GM23248 (cell line): ENCODE measurements around the gene PIGT. TPM values are rescaled to one million over a fixed set of nuclear protein-coding genes. Genes with fewer than 3 reads are reported as not detected.

Source experiments
- DNase-seq: peaks from one replicate; pipeline ENCODE4 v3.0.0-alpha.2; 2015
- H2AFZ ChIP-seq: fragments of 200-600 bp; sonication (generic); 2 replicates; pipeline ENCODE4 v1.6.1; 2016; ENCODE audit warnings: antibody characterized with exemption
- H3F3A ChIP-seq: fragments of 200-600 bp; sonication (generic); 2 replicates; pipeline ENCODE4 v1.6.1; 2016; ENCODE audit warnings: mild to moderate bottlenecking, antibody characterized with exemption, mixed run types; ENCODE audit not compliant: insufficient read depth
- H3K27ac ChIP-seq: fragments of 200-600 bp; sonication (generic); 2 replicates; pipeline ENCODE4 v1.5.1; 2016; ENCODE audit warnings: mild to moderate bottlenecking
- H3K27me3 ChIP-seq: fragments of 200-600 bp; sonication (generic); replicated peaks from 2 replicates; pipeline ENCODE4 v1.6.1; 2016; ENCODE audit warnings: mild to moderate bottlenecking; ENCODE audit not compliant: insufficient read depth
- H3K36me3 ChIP-seq: fragments of 200-600 bp; sonication (generic); 2 replicates; pipeline ENCODE4 v1.6.1; 2016; ENCODE audit warnings: low read depth, mild to moderate bottlenecking
- H3K4me1 ChIP-seq: fragments of 200-600 bp; sonication (generic); 2 replicates; pipeline ENCODE4 v1.6.1; 2016; ENCODE audit warnings: mild to moderate bottlenecking; ENCODE audit not compliant: insufficient read depth
- H3K4me2 ChIP-seq: fragments of 200-600 bp; sonication (generic); one replicate; pipeline ENCODE4 v1.6.1; 2016; ENCODE audit warnings: mild to moderate bottlenecking; ENCODE audit not compliant: unreplicated experiment
- H3K4me3 ChIP-seq: fragments of 200-600 bp; sonication (generic); 2 replicates; pipeline ENCODE4 v1.5.1; 2016; ENCODE audit warnings: mild to moderate bottlenecking
- H3K79me2 ChIP-seq: fragments of 200-600 bp; sonication (generic); 2 replicates; pipeline ENCODE4 v1.6.1; 2016; ENCODE audit warnings: mild to moderate bottlenecking; ENCODE audit not compliant: insufficient read depth
- H3K9ac ChIP-seq: fragments of 200-600 bp; sonication (generic); 2 replicates; pipeline ENCODE4 v1.6.1; 2016; ENCODE audit warnings: mild to moderate bottlenecking
- H3K9me2 ChIP-seq: fragments of 200-600 bp; sonication (generic); 2 replicates; pipeline ENCODE4 v1.6.1; 2016; ENCODE audit warnings: mixed run types, mild to moderate bottlenecking, moderate library complexity; ENCODE audit not compliant: insufficient read depth
- H3K9me3 ChIP-seq: fragments of 200-600 bp; sonication (generic); one replicate; pipeline ENCODE4 v1.6.1; 2017; ENCODE audit warnings: low read depth
- H4K20me1 ChIP-seq: fragments of 200-600 bp; sonication (generic); 2 replicates; pipeline ENCODE4 v1.6.0; 2016; ENCODE audit not compliant: insufficient read depth
- EZH2 ChIP-seq: fragments of 200-600 bp; sonication (generic); IDR thresholded peaks from 2 replicates; pipeline ENCODE4 v1.6.1; 2018; ENCODE audit warnings: antibody characterized with exemption, mild to moderate bottlenecking; ENCODE audit not compliant: insufficient read depth, poor library complexity, severe bottlenecking
- EZH2phosphoT487 ChIP-seq: fragments of 200-600 bp; sonication (generic); IDR thresholded peaks from 2 replicates; pipeline ENCODE4 v1.6.1; 2018; ENCODE audit warnings: antibody characterized with exemption, moderate library complexity, mild to moderate bottlenecking, low read depth; ENCODE audit not compliant: insufficient read depth
- WGBS, 2 experiments: methylation state at CpG; one replicate each; pipeline ENCODE4 v1.1.6; 2015 to 2017; ENCODE audit warnings: low lambda C conversion rate in 2 of 2, low coverage in 1 of 2; ENCODE audit errors: missing lambda C conversion rate in 2 of 2; 5-methylcytosine and 5-hydroxymethylcytosine counted together
- in situ Hi-C: fragments of 300-500 bp; cut with MboI; formaldehyde crosslinking; loops from 2 replicates; pipeline ENCODE4 v1.15.0; 2020
- polyA plus RNA-seq: library from polyadenylated mRNA; unstranded; fragments of >200 nt; fragmentation: Nextera tagmentation; extraction: Ambion mirVana; gene quantifications from 2 replicates; pipeline ENCODE4 v1.2.1, GENCODE V29; 2016
- total RNA-seq: library from RNA; depleted of rRNA; stranded (reverse); fragments of >200 nt; shearing (Covaris generic); gene quantifications from 2 replicates; pipeline ENCODE4 v1.2.3, GENCODE V29; 2014

The PIGT gene
- total and polyA plus RNA-seq, 2 experiments from 2014 or later, result 138 to 190 TPM

DNA sequence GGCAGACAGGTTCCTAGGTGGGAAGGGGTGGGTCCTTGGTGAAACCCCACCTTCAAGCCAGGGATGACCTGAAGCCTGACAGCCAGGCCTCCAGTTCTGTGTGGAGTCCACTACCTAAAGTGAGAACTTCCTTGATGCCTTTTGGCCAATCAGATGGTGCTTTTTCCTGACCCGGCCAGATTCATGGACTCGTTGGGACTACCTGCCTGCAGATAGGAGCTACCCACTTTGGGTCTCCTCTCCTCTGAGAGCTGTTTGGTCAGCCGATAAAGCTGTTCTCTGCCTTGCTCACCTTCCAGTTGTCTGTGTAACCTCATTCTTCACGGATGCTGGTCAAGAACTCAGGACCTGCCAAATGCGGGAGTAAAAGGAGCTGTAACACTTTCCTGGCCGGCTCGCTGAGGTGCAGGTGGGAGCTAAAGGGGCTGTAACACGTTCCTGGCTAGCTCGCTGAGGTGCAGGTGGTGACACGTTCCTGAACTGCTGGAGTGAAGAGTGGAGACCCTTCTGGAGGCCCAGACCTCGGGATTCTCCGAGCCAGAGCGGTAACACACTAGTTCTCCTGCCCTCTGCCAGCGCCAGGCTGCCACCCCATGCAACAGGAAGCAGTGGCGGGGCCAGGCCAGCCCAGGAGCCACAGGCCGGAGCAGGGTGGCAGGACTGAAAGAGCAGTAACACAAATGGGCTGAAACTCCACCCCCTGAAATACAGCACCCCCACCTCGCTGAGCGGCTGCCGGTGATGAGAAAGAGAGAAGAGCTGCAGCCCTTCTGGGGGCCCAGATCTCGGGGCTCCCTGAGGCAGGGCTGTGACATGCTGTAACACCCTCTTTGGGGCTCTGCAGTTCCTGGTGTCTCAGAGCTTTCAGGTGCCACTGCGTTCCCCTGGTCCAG, 21.5 kb upstream of the PIGT start:
- Histone ChIP-seq H3K36me3 (no peaks in the 10 kb centered on the region), H3K4me3 (no peak overlapping the region), H3K27me3 (no peaks in the 10 kb centered on the region), H3K79me2 (no peaks in the 10 kb centered on the region), H3K4me1 (no peaks in the 10 kb centered on the region), H4K20me1 (no peaks in the 10 kb centered on the region), H3K27ac (no peak overlapping the region), H3K9me2 (no peaks in the 10 kb centered on the region), H2AFZ (no peak overlapping the region), H3K9me3 (no peaks in the 10 kb centered on the region), H3F3A (no peaks in the 10 kb centered on the region), H3K4me2 (no peak overlapping the region), H3K9ac (no peak overlapping the region)
- TF ChIP-seq EZH2 (no peak), EZH2phosphoT487 (no peak)
- 75 to 81% methylated on average over 21 of the region's 21 CpGs for WGBS, 2 experiments
- no peak for DNase-seq
- in situ Hi-C loops, result no loop called here

DNA sequence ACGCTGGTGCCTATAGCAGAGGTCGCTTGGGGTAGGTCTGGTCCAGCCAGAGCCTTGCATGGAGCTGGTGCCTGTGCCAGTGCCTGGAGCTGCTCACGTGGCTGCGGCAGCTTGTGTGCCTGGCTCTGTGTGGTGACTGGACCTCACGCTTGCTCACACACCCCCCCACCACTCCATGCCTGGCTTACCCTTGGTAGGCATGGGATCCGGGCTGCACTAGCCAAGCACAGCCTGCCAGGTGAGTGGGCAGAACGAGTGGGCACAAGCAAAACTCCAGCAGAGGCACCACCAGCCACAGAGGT, 20.9 kb upstream of the PIGT start:
- Histone ChIP-seq H3K36me3 (no peaks in the 10 kb centered on the region), H3K9me2 (no peaks in the 10 kb centered on the region), H3K9me3 (no peaks in the 10 kb centered on the region), H3F3A (no peaks in the 10 kb centered on the region), H3K9ac (no peak overlapping the region), H3K79me2 (no peaks in the 10 kb centered on the region), H3K4me2 (no peak overlapping the region), H3K27ac (no peak overlapping the region), H4K20me1 (no peaks in the 10 kb centered on the region), H2AFZ (no peak overlapping the region), H3K4me1 (no peaks in the 10 kb centered on the region), H3K27me3 (no peaks in the 10 kb centered on the region), H3K4me3 (no peak overlapping the region)
- in situ Hi-C loops, result no loop called here
- TF ChIP-seq EZH2, result no peak
- WGBS, 2 experiments, result 83 to 84% methylated on average over 6 to 7 of the region's 7 CpGs
- no peak for DNase-seq

DNA sequence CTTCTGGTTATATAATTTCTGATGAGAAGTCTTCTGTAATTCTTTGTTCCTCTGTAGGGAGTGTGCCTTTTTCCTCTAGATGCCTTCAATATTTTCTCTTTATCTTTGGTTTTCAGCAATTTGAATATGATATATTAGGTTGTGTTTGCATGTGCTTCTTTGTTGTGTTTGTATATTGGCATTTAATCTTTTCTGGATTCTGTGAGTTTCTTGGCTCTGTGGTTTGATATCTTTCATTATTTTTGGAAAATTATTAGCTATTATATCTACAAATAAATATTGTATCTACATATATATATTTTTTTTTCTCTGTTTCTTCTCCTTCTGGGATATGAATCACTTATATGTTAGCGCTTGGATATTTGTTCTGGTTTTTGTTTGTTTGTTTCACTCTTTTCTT, 16.9 kb upstream of the PIGT start:
- WGBS, 2 experiments, result 81 to 100% methylated on average over 1 of the region's 1 CpG
- no peak for TF ChIP-seq EZH2
- TF ChIP-seq EZH2phosphoT487, result no peak
- no peak overlapping the region for H3K4me3 ChIP-seq
- no peaks in the 10 kb centered on the region for H3K36me3 ChIP-seq
- H3K27me3 ChIP-seq, result no peaks in the 10 kb centered on the region
- no peaks in the 10 kb centered on the region for H3K79me2 ChIP-seq
- no peak for DNase-seq
- no peak overlapping the region for H2AFZ ChIP-seq
- H3F3A ChIP-seq, result peaks cover 3% of the 10 kb centered on the region; the same call in 1 of the 2 replicates
- no peaks in the 10 kb centered on the region for H3K9me2 ChIP-seq
- no peaks in the 10 kb centered on the region for H3K9me3 ChIP-seq
- H4K20me1 ChIP-seq, result no peaks in the 10 kb centered on the region
- no peak overlapping the region for H3K9ac ChIP-seq
- no peak overlapping the region for H3K27ac ChIP-seq
- no peak overlapping the region for H3K4me2 ChIP-seq
- in situ Hi-C loops, result no loop called here
- no peaks in the 10 kb centered on the region for H3K4me1 ChIP-seq

DNA sequence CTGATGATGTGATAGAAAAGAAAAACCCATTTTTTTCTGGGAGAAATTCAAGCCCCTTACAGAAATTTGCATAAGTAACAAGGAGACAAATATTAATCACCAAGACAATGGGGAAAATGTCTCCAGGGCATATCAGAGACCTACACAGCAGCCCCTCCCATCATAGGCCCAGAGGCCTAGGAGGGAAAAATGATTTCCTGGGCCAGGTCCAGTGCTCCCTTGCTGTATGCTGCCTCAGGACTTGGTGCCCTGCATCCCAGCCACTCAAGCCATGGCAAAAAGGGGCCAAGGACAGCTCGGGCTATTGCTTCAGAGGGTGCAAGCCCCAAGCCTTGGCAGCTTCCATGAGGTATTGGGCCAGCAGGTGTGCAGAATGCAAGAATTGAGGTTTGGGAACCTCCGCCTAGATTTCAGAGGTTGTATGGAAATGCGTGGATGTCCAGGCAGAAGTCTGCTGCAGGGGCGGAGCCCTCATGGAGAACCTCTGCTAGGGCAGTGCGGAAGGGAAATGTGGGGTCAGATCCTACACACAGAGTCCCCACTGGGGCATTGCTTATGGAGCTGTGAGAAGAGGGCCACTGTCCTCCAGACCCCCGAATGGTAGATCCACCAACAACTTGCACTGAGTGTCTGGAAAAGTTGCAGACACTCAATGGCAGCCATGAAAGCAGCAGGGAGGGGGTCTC, 15.5 kb upstream of the PIGT start:
- in situ Hi-C loops, result no loop called here
- no peak overlapping the region for H3K4me2 ChIP-seq

More for the DNA sequence above, 15.5 kb upstream of the PIGT start:
- DNase-seq, result no peak
- no peak overlapping the region for H3K9ac ChIP-seq
- TF ChIP-seq EZH2 (no peak), EZH2phosphoT487 (no peak)
- H3K9me3 ChIP-seq, result no peaks in the 10 kb centered on the region
- no peaks in the 10 kb centered on the region for H3K27me3 ChIP-seq
- H3F3A ChIP-seq, result peaks cover 3% of the 10 kb centered on the region; the same call in 1 of the 2 replicates
- no peaks in the 10 kb centered on the region for H3K36me3 ChIP-seq
- WGBS, 2 experiments, result 87 to 88% methylated on average over 6 of the region's 6 CpGs
- no peaks in the 10 kb centered on the region for H4K20me1 ChIP-seq
- no peak overlapping the region for H2AFZ ChIP-seq
- H3K4me3 ChIP-seq, result no peak overlapping the region
- no peak overlapping the region for H3K27ac ChIP-seq
- no peaks in the 10 kb centered on the region for H3K9me2 ChIP-seq
- no peaks in the 10 kb centered on the region for H3K79me2 ChIP-seq
- 0 out of 2 replicates have a peak, but pooled peaks cover 1% of the 10 kb centered on the region for H3K4me1 ChIP-seq
